Subcutaneous abdominal adipose tissue (tissue), 5 donors: Measurements from ENCODE around the gene CYP51A1.
"Not testable (repeated sequence)": the region's sequence is repeated elsewhere in the genome, so short reads cannot be mapped to it uniquely, and the experiment has no call there.

ENCODE experiments used
- H3K27ac ChIP-seq: one replicate; pipeline ENCODE4 v1.7.0; 2013; ENCODE audit warnings: low read depth, mild to moderate bottlenecking, inconsistent platforms, low read length, moderate library complexity
- H3K27me3 ChIP-seq, 5 donors: one replicate each; pipeline ENCODE4 v1.7.0; 2013; ENCODE audit warnings: low read length in 5 of 5, inconsistent platforms in 1 of 5; ENCODE audit not compliant: control insufficient read depth in 5 of 5, insufficient read depth in 4 of 5
- H3K36me3 ChIP-seq, 5 donors: one replicate each; pipeline ENCODE4 v1.7.0; 2013; ENCODE audit warnings: low read length in 5 of 5; ENCODE audit not compliant: control insufficient read depth in 5 of 5, insufficient read depth in 5 of 5
- H3K4me1 ChIP-seq, 5 donors: one replicate each; pipeline ENCODE4 v1.7.0; 2013; ENCODE audit warnings: low read length in 5 of 5, mild to moderate bottlenecking in 3 of 5, moderate library complexity in 1 of 5; ENCODE audit not compliant: control insufficient read depth in 5 of 5, insufficient read depth in 5 of 5
- H3K4me3 ChIP-seq, 5 donors: one replicate each; pipeline ENCODE4 v1.7.0; 2013; ENCODE audit warnings: low read length in 5 of 5, low read depth in 1 of 5
- H3K9ac ChIP-seq, 5 donors: one replicate each; pipeline ENCODE4 v1.7.0; 2013; ENCODE audit warnings: low read length in 5 of 5, mild to moderate bottlenecking in 4 of 5, moderate library complexity in 3 of 5
- H3K9me3 ChIP-seq, 5 donors: one replicate each; pipeline ENCODE4 v1.7.0; 2013; ENCODE audit warnings: low read length in 5 of 5; ENCODE audit not compliant: control insufficient read depth in 5 of 5
- donor health status: healthy.
- donor health status: healthy.
- donor health status: healthy.
- donor health status: healthy.
- donor health status: healthy.

CYP51A1 gene

GRCh38 chr7:92131093-92131492, 3.2 kb downstream of the CYP51A1 start:
- Histone ChIP-seq H3K36me3 (peaks cover 12 to 25% (median 19%) of the 10 kb centered on the region in 5 donors), H3K4me3 (no peak overlapping the region), H3K27me3 (no peaks in the 10 kb centered on the region), H3K4me1 (peaks cover 0 to 28% (median 16%) of the 10 kb centered on the region in 5 donors), H3K9me3 (no peaks in the 10 kb centered on the region), H3K27ac (no peak overlapping the region), H3K9ac (no peak overlapping the region)

DNA sequence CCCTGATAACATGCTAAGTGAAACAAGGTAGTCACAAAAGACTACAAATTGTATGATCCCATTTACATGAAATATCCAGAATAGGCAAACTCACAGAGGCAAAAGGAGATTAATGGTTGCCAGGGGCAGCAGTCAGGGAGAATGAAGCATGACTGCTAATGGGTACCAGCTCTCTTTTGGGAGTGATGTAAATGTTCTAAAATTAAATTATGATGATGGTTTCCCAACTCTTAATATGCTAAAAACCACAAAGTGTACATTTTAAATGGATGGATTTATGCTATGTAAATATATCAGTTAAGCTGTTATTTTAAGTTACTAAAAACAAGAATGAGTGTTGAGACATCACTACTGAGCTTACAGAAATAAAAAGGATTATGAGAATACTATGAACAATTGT, 12.6 kb downstream of the CYP51A1 start:
- Histone ChIP-seq H3K27ac (no peak overlapping the region), H3K27me3 (no peaks in the 10 kb centered on the region), H3K9ac (no peak overlapping the region), H3K4me1 (no peaks in the 10 kb centered on the region), H3K36me3 (peaks cover 34 to 52% (median 47%) of the 10 kb centered on the region in 5 donors), H3K9me3 (peaks cover 0 to 4% (median 0%) of the 10 kb centered on the region in 5 donors), H3K4me3 (no peak overlapping the region)

DNA sequence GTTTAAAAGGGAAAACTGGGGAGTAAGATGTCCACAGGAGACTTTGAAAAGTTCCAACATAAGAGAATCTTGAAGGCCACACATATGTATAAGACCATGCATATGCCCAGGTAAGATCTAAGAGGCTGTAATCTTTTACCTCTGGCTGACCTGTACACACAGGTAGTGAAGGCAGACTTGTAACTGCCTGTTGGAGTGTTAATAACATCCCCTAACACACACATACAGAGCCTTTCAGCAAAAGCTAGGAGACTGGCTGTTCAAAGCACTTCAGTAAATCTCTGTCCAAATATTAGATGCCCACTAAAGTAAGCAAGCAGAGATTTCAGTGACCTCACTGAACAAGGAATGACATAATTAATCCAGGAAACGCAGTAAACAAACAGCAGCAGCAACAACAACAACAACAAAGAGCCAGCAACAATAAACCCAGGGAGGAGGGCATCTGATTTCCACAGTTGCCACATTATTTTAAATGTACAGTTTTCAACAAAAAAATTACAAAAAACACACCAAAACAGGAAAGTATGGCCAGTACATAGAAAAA, 15.0 kb downstream of the CYP51A1 start:
- H3K4me1 ChIP-seq: no peaks in the 10 kb centered on the region
- H3K9me3 ChIP-seq: peaks cover 0 to 4% (median 0%) of the 10 kb centered on the region in 5 donors
- no peaks in the 10 kb centered on the region for H3K27me3 ChIP-seq
- H3K36me3 ChIP-seq: peaks cover 23 to 44% (median 41%) of the 10 kb centered on the region in 5 donors
- no peak overlapping the region for H3K4me3 ChIP-seq
- no peak overlapping the region for H3K27ac ChIP-seq
- no peak overlapping the region for H3K9ac ChIP-seq

DNA sequence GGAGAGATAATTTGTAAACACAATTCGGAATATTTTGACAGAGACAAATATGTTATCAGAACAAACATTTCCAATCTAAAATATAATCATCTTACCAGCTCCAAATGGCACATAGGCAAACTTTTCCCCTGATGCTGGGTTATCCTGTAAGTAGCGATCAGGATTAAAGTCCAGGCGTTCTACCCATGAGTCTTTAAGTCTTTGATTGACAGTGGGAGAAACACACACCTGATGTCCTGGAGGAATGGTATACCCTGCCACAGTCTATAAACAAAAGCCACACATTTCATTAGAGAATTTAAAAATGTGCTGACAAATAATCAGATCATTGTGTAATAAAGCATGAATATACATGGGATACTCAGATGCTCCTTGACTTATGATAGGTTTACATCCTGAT, 17.3 kb downstream of the CYP51A1 start:
- H3K36me3 ChIP-seq: peaks cover 8 to 25% (median 22%) of the 10 kb centered on the region in 5 donors
- no peak overlapping the region for H3K9ac ChIP-seq
- H3K4me1 ChIP-seq: no peaks in the 10 kb centered on the region
- no peak overlapping the region for H3K27ac ChIP-seq
- peaks cover 0 to 3% (median 0%) of the 10 kb centered on the region in 5 donors for H3K9me3 ChIP-seq
- H3K27me3 ChIP-seq: no peaks in the 10 kb centered on the region
- H3K4me3 ChIP-seq: no peak overlapping the region

GRCh38 chr7:92115821-92116220, 18.5 kb downstream of the CYP51A1 start:
- Histone ChIP-seq H3K4me1 (no peaks in the 10 kb centered on the region), H3K9me3 (no peaks in the 10 kb centered on the region), H3K36me3 (peaks cover 8 to 28% (median 24%) of the 10 kb centered on the region in 5 donors), H3K9ac (no peak overlapping the region), H3K4me3 (no peak overlapping the region), H3K27ac (no peak overlapping the region), H3K27me3 (no peaks in the 10 kb centered on the region)

DNA sequence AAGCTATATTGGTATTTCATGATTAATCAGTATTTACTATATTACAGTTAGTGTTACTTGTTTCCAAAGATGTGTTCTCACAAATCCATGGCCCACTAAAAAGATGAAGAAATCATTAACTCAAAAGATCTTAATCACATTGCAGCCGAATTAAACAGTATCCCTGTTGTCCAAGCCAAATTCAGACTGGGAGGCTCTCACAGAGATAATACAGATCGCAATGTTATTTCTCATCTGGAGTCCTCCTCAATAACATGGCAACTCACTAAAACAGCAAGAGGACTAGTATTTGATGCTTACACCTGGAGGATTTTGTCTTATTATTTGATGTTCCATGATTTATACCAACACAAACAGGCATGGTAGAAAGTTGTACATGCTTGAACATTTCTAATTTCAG, 23.4 kb downstream of the CYP51A1 start:
- Histone ChIP-seq H3K4me1 (no peaks in the 10 kb centered on the region), H3K9me3 (no peaks in the 10 kb centered on the region), H3K9ac (no peak overlapping the region), H3K27me3 (no peaks in the 10 kb centered on the region), H3K27ac (no peak overlapping the region), H3K4me3 (no peak overlapping the region), H3K36me3 (peaks cover 31 to 54% (median 41%) of the 10 kb centered on the region in 5 donors)

DNA sequence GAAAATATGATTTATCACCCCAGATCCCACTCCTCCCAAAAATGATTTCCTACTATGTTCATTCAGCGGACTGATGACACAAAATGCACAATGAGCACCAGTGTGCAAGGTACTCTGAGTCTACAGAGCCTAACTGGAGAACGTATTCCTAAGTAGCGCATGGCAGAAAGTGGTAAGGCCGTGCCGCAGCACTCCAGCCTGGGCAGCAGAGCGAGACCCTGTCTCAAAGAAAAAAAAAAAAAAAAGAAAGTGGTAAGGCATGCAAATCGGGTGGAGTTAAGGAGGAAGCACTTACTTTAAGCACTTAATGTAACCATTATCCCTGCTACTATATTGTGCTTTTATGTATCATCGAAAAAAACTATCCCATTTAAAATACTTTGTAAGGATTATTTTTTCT, 25.5 kb downstream of the CYP51A1 start:
- H3K9ac ChIP-seq: no peak overlapping the region
- H3K27ac ChIP-seq: no peak overlapping the region
- no peak overlapping the region for H3K4me3 ChIP-seq
- no peaks in the 10 kb centered on the region for H3K4me1 ChIP-seq
- peaks cover 38 to 67% (median 51%) of the 10 kb centered on the region in 5 donors for H3K36me3 ChIP-seq
- no peaks in the 10 kb centered on the region for H3K9me3 ChIP-seq
- no peaks in the 10 kb centered on the region for H3K27me3 ChIP-seq

GRCh38 chr7:92102862-92103261, 31.4 kb downstream of the CYP51A1 start:
- not testable (repeated sequence) for H3K9me3 ChIP-seq, H3K4me3 ChIP-seq, H3K9ac ChIP-seq, H3K4me1 ChIP-seq, H3K27me3 ChIP-seq, H3K27ac ChIP-seq
- H3K36me3 ChIP-seq: peaks cover 40 to 80% (median 62%) of the 10 kb centered on the region in 5 donors

DNA sequence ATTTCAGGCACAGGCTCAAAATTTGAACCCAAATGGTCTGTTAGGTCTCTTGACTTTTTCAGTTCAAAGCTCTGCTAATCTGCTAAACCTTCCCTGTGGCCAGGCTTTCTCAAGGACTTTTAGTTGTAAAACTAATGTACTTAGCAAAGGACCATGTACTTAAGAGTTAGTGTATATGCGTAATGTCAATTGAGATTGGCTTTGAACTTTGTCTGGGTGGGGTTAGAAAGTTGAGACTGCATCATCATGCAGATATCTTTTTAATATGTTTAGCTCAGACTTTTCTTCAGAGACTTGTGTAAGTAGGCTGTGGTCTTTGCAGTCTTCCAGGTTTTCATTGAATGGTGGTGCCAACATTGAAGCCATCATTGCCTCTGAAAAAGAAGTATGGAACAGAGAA, 33.7 kb downstream of the CYP51A1 start:
- H3K9me3 ChIP-seq: no peaks in the 10 kb centered on the region
- H3K27ac ChIP-seq: no peak overlapping the region
- peaks cover 54 to 83% (median 65%) of the 10 kb centered on the region in 5 donors for H3K36me3 ChIP-seq
- H3K9ac ChIP-seq: no peak overlapping the region
- no peak overlapping the region for H3K4me3 ChIP-seq
- H3K27me3 ChIP-seq: no peaks in the 10 kb centered on the region
- H3K4me1 ChIP-seq: no peaks in the 10 kb centered on the region

DNA sequence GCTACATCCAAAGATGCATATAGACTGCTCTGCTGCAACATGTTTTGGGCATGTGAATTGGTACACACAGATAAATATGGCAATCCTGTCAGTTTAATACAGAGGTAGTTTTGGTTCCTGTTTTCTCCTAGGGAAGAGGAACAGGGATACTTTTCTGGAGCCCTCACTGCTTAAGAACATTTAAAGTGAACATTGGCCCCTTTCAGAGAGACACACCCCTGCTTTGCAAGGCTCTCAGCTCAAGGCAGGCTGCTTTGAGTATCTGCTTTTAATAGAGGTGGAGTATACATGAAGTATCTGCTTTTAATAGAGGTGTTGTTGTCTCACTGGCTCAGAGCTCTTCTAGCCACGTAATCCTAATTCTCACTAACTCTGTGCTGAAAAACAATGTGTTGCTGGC, 38.9 kb downstream of the CYP51A1 start:
- H3K9me3 ChIP-seq: no peaks in the 10 kb centered on the region
- no peaks in the 10 kb centered on the region for H3K27me3 ChIP-seq
- no peaks in the 10 kb centered on the region for H3K4me1 ChIP-seq
- H3K9ac ChIP-seq: no peak overlapping the region
- H3K36me3 ChIP-seq: peaks cover 59 to 67% (median 64%) of the 10 kb centered on the region in 5 donors
- no peak overlapping the region for H3K27ac ChIP-seq
- H3K4me3 ChIP-seq: no peak overlapping the region
